ENCODE data around the gene LITAFD.

Gene LITAFD

GRCh38 chr16:8921347-8921984 lies 39.3 kb downstream of the LITAFD start:
- Histone ChIP-seq H3K9me3 (ENCODE audit: control insufficient read depth, insufficient read depth, low read length) (no peaks in the 10 kb centered on the region), H3K36me3 (ENCODE audit: control insufficient read depth, low read length) (peaks cover 92% of the 10 kb centered on the region), H3K27me3 (ENCODE audit: control insufficient read depth, low read length) (no peaks in the 10 kb centered on the region), H3K27ac (ENCODE audit: low read depth, low read length) (no peak overlapping the region), H4K20me1 (ENCODE audit: control insufficient read depth, insufficient read depth, low read depth, low read length) (peaks cover 22% of the 10 kb centered on the region), H3F3A (ENCODE audit: control insufficient read depth, insufficient read depth) (peaks cover 3% of the 10 kb centered on the region; the same call in 1 of the 2 replicates), H3K9me2 (replicated peaks; ENCODE audit: control insufficient read depth, low read length) (no peaks in the 10 kb centered on the region), H3K4me2 (ENCODE audit: low read length) (no peak overlapping the region), H3K4me3 (ENCODE audit: low read length) (no peak overlapping the region), H3K4me1 (ENCODE audit: control insufficient read depth, low read length) (peaks cover 6% of the 10 kb centered on the region; the same call in 1 of the 2 replicates), H3K79me2 (ENCODE audit: control insufficient read depth, low read length) (peaks cover 56% of the 10 kb centered on the region)
- TF ChIP-seq EZH2phosphoT487 (IDR thresholded peaks at IDR 0.05; ENCODE audit: borderline replicate concordance, low read length) (no peak), CTCF (IDR thresholded peaks at IDR 0.05; ENCODE audit: low read depth, low read length, poor library complexity, severe bottlenecking) (no peak)

DNA sequence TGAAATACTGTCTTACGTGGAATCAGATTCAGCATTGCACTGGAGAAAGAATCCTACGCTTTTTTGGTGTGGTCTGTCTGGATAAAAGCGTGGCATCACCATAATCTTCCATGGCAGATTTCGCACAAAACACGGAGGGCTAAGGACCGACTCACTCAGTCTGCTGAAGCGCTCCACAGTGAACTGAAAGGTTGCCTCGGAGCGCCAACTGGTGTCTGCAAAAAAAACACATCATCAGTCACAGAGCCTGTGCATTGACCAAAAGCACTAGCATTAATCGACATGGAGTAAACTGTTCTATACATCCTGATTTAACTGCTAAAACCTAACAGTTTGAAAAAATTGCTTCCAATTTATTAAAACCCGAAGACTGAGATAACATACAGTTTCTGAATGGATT lies 41.0 kb downstream of the LITAFD start:
- Histone ChIP-seq H3K9me3 (ENCODE audit: control insufficient read depth, insufficient read depth, low read length) (no peaks in the 10 kb centered on the region), H3K4me1 (ENCODE audit: control insufficient read depth, low read length) (no peaks in the 10 kb centered on the region), H3K36me3 (ENCODE audit: control insufficient read depth, low read length) (peaks cover 95% of the 10 kb centered on the region), H3F3A (ENCODE audit: control insufficient read depth, insufficient read depth) (no peaks in the 10 kb centered on the region; the same call in 1 of the 2 replicates), H3K4me2 (ENCODE audit: low read length) (no peak overlapping the region), H3K27ac (ENCODE audit: low read depth, low read length) (no peak overlapping the region), H4K20me1 (ENCODE audit: control insufficient read depth, insufficient read depth, low read depth, low read length) (peaks cover 24% of the 10 kb centered on the region), H3K79me2 (ENCODE audit: control insufficient read depth, low read length) (peaks cover 71% of the 10 kb centered on the region), H3K27me3 (ENCODE audit: control insufficient read depth, low read length) (no peaks in the 10 kb centered on the region), H3K9me2 (replicated peaks; ENCODE audit: control insufficient read depth, low read length) (no peaks in the 10 kb centered on the region), H3K4me3 (ENCODE audit: low read length) (no peak overlapping the region)
- TF ChIP-seq EZH2phosphoT487 (IDR thresholded peaks at IDR 0.05; ENCODE audit: borderline replicate concordance, low read length): no peak
- no peak for TF ChIP-seq CTCF (IDR thresholded peaks at IDR 0.05; ENCODE audit: low read depth, low read length, poor library complexity, severe bottlenecking)

- no peak overlapping the region for H3K4me3 ChIP-seq (ENCODE audit: low read length)
- peaks cover 77% of the 10 kb centered on the region for H3K79me2 ChIP-seq (ENCODE audit: control insufficient read depth, low read length)
- H3K27ac ChIP-seq (ENCODE audit: low read depth, low read length): no peak overlapping the region
- no peaks in the 10 kb centered on the region for H3K9me2 ChIP-seq (replicated peaks; ENCODE audit: control insufficient read depth, low read length)
- TF ChIP-seq CTCF (IDR thresholded peaks at IDR 0.05; ENCODE audit: low read depth, low read length, poor library complexity, severe bottlenecking) (no peak), EZH2phosphoT487 (IDR thresholded peaks at IDR 0.05; ENCODE audit: borderline replicate concordance, low read length) (no peak)
- peaks cover 95% of the 10 kb centered on the region for H3K36me3 ChIP-seq (ENCODE audit: control insufficient read depth, low read length)
- H4K20me1 ChIP-seq (ENCODE audit: control insufficient read depth, insufficient read depth, low read depth, low read length): peaks cover 27% of the 10 kb centered on the region
- H3K4me2 ChIP-seq (ENCODE audit: low read length): no peak overlapping the region
- H3K9me3 ChIP-seq (ENCODE audit: control insufficient read depth, insufficient read depth, low read length): no peaks in the 10 kb centered on the region
- H3K27me3 ChIP-seq (ENCODE audit: control insufficient read depth, low read length): no peaks in the 10 kb centered on the region
- no peaks in the 10 kb centered on the region for H3K4me1 ChIP-seq (ENCODE audit: control insufficient read depth, low read length)
- H3F3A ChIP-seq (ENCODE audit: control insufficient read depth, insufficient read depth): no peaks in the 10 kb centered on the region; the same call in 1 of the 2 replicates
Measured at GRCh38 chr16:8924214-8924613, 42.1 kb downstream of the LITAFD start.
